ENCODE measurements around the gene RHEBL1. TPM values are rescaled to one million over a fixed set of nuclear protein-coding genes. Genes with fewer than 3 reads are reported as not detected.

RHEBL1 gene, protein sequence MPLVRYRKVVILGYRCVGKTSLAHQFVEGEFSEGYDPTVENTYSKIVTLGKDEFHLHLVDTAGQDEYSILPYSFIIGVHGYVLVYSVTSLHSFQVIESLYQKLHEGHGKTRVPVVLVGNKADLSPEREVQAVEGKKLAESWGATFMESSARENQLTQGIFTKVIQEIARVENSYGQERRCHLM
- total RNA-seq (2013) = 0.62 TPM
- under 1 TPM; 0.17 to 0.96 (median 0.50) TPM for polyA plus RNA-seq
- polyA minus RNA-seq = not detected in 2 replicates
- total RNA-seq = 0.23 to 1.1 (median 0.65) reads per million in 11 experiments

DNA sequence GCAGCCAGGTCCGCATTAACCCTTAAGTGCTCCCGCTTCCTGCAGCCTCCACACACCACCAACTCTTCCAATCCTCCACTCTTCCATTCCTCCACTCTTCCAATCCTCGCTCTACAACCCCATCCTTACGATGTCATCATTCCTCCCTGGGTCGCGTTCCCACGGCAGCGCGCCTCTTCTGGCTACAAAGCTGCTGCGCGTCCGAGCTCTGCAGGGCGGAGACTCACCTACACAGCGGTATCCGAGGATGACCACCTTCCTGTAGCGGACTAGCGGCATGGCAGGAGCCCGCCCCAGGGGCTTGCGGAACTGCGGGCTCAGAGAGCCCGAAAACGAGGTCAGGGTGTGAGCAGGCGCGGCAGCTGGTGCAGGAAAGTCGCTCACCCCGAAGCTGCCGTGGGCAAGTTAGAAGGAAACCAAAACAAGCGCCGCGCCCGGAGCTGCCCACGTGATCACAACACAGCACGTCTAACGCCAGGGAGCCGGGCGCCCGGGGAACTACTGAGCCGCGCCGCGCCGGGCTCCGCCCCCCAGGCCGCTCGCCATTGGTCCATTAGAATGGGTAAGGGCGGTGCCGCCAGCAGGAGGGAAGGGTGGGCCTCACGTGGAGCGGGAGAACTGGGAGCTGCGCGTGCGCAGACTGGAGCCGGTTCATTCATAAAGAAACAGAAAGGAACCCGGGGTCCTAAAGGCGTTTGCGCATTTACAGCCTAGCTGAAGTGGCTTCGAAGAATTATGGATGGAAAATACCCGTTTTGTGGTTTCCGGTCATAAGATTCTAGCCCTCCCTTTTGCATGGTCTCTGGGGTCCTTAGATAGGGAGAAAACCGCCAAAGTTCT, at the start of gene RHEBL1:
RHEBL1 (minus strand) TSS at position 473 of the 840 bp plus-strand sequence; CDS start at position 279, 194 bp downstream.
- H3K27ac Mint-ChIP-seq = peak within 1 kb of the TSS; percentile 77 to 94 (median 91)
- no peaks in the 10 kb centered on the region for H3K36me3 Mint-ChIP-seq
- Histone ChIP-seq H3K4me1 (ENCODE audit: control insufficient read depth in 1 of 2, insufficient read depth in 2 of 2, low read length in 2 of 2) (peaks cover 13 to 15% of the 10 kb centered on the region in 2 donors), H2AFZ (ENCODE audit: insufficient read depth, low read depth, low read length, poor library complexity, severe bottlenecking) (peak within 1 kb of the TSS; percentile 93), H3K36me3 (replicated peaks in 1 of 2; ENCODE audit: control insufficient read depth in 1 of 2, insufficient read depth in 2 of 2, low read length in 2 of 2) (no peaks in the 10 kb centered on the region), H4K20me1 (ENCODE audit: insufficient read depth, low read length) (no peaks in the 10 kb centered on the region), H3K27ac (ENCODE audit: low read depth in 1 of 2, low read length in 2 of 2) (peak within 1 kb of the TSS; percentile 69 to 72), H3K4me3 (replicated peaks in 1 of 3; ENCODE audit: low read depth in 2 of 3, low read length in 3 of 3) (peak within 1 kb of the TSS; percentile 80 to 90 (median 81)), H3K4me2 (replicated peaks; ENCODE audit: extremely low read depth, low read length, poor library complexity, severe bottlenecking) (peak within 1 kb of the TSS; percentile 79), H3K9me3 (replicated peaks in 1 of 2; ENCODE audit: control insufficient read depth in 1 of 2, insufficient read depth in 1 of 2, low read length in 2 of 2) (no peaks in the 10 kb centered on the region), H3K27me3 (ENCODE audit: control insufficient read depth in 2 of 2, insufficient read depth in 2 of 2, low read length in 2 of 2) (no peaks in the 10 kb centered on the region), H3K9ac (ENCODE audit: insufficient read depth, low read length, poor library complexity, severe bottlenecking) (peak within 1 kb of the TSS; percentile 63), H3K79me2 (ENCODE audit: insufficient read depth, low read length) (no peaks in the 10 kb centered on the region)
- whole genome bisulfite sequencing (ENCODE audit: insufficient coverage) = under 1% methylated on average over 56 of the region's 60 CpGs
- peak; percentile 98 to 99 (median 98) for DNase-seq
- TF ChIP-seq, protein P1, sequence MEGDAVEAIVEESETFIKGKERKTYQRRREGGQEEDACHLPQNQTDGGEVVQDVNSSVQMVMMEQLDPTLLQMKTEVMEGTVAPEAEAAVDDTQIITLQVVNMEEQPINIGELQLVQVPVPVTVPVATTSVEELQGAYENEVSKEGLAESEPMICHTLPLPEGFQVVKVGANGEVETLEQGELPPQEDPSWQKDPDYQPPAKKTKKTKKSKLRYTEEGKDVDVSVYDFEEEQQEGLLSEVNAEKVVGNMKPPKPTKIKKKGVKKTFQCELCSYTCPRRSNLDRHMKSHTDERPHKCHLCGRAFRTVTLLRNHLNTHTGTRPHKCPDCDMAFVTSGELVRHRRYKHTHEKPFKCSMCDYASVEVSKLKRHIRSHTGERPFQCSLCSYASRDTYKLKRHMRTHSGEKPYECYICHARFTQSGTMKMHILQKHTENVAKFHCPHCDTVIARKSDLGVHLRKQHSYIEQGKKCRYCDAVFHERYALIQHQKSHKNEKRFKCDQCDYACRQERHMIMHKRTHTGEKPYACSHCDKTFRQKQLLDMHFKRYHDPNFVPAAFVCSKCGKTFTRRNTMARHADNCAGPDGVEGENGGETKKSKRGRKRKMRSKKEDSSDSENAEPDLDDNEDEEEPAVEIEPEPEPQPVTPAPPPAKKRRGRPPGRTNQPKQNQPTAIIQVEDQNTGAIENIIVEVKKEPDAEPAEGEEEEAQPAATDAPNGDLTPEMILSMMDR (IDR thresholded peaks at IDR 0.05) = peak; percentile 13
- peak within 1 kb of the TSS; percentile 97 to 98 for H3K4me3 Mint-ChIP-seq
- peaks cover 15% of the 10 kb centered on the region for H3K4me1 Mint-ChIP-seq
- intact Hi-C loops (cut with micrococcal nuclease) = loop anchor here in 1 of 2 donors (1.0 to 10.0 kb wide), 2 partner anchors 42 to 275 kb away; partner anchors contain the start of gene DNAJC22
- H3K27me3 Mint-ChIP-seq (ENCODE audit: low read depth in 3 of 3) = peaks cover 1 to 9% (median 5%) of the 10 kb centered on the region in 3 donors
- peaks cover 0 to 1% (median 0%) of the 10 kb centered on the region in 7 donors for H3K9me3 Mint-ChIP-seq

DNA sequence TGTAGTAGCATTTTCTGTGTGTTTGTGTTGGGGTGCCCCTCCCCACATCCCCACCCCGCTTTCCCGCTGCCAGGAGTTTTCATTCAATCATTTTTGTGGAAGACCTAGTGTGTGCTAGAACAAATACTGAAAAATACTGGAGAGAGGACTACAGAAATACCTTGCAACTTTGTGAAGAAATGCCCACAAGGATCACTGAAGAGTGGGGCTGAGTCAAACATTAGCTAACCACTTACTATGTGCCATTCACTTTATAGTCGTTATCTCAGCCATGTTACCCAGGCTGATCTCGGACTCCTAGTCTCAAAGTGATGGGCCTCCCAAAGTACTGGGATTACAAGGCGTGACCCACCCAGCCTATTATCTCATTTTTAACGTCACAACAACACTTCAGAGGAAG, 41.4 kb upstream of the RHEBL1 start:
- H4K20me1 ChIP-seq (ENCODE audit: insufficient read depth, low read length) = peaks cover 31% of the 10 kb centered on the region
- H3K9me3 Mint-ChIP-seq = no peaks in the 10 kb centered on the region
- H3K4me3 ChIP-seq (replicated peaks in 1 of 3; ENCODE audit: low read depth in 2 of 3, low read length in 3 of 3) = peak overlapping the region in 1 of 3 experiments; percentile 100
- no peak overlapping the region for H3K9ac ChIP-seq (ENCODE audit: insufficient read depth, low read length, poor library complexity, severe bottlenecking)
- peaks cover 41% of the 10 kb centered on the region for H3K4me1 Mint-ChIP-seq
- WGBS (ENCODE audit: insufficient coverage) = 60% methylated on average over 2 of the region's 6 CpGs
- peak overlapping the region; percentile 80 to 95 for H3K4me3 Mint-ChIP-seq
- H3K36me3 Mint-ChIP-seq = peaks cover 6 to 10% of the 10 kb centered on the region in 2 donors
- H3K27ac Mint-ChIP-seq = peak overlapping the region; percentile 85 to 96 (median 93)
- H3K36me3 ChIP-seq (replicated peaks in 1 of 2; ENCODE audit: control insufficient read depth in 1 of 2, insufficient read depth in 2 of 2, low read length in 2 of 2) = peaks cover 5 to 9% of the 10 kb centered on the region in 2 donors
- no peaks in the 10 kb centered on the region for H3K9me3 ChIP-seq (replicated peaks in 1 of 2; ENCODE audit: control insufficient read depth in 1 of 2, insufficient read depth in 1 of 2, low read length in 2 of 2)
- TF ChIP-seq, protein P1 (IDR thresholded peaks at IDR 0.05) = no peak
- no peaks in the 10 kb centered on the region for H3K27me3 ChIP-seq (ENCODE audit: control insufficient read depth in 2 of 2, insufficient read depth in 2 of 2, low read length in 2 of 2)
- peak overlapping the region; percentile 93 for H3K4me2 ChIP-seq (replicated peaks; ENCODE audit: extremely low read depth, low read length, poor library complexity, severe bottlenecking)
- peaks cover 32% of the 10 kb centered on the region for H3K79me2 ChIP-seq (ENCODE audit: insufficient read depth, low read length)
- peak overlapping the region; percentile 86 for H2AFZ ChIP-seq (ENCODE audit: insufficient read depth, low read depth, low read length, poor library complexity, severe bottlenecking)
- no peak for DNase-seq
- intact Hi-C loops (cut with micrococcal nuclease) = loop anchor here in 1 of 2 donors (1.0 kb wide), 1 partner anchor 41 kb away; no protein-coding TSS in a partner anchor
- H3K27me3 Mint-ChIP-seq (ENCODE audit: low read depth in 3 of 3) = peaks cover 0 to 1% (median 1%) of the 10 kb centered on the region in 3 donors
- H3K4me1 ChIP-seq (ENCODE audit: control insufficient read depth in 1 of 2, insufficient read depth in 2 of 2, low read length in 2 of 2) = peaks cover 36 to 44% of the 10 kb centered on the region in 2 donors
- peak overlapping the region; percentile 84 to 91 for H3K27ac ChIP-seq (ENCODE audit: low read depth in 1 of 2, low read length in 2 of 2)
